Measurements from ENCODE around the gene CFAP100. TPM values are rescaled to one million over a fixed set of nuclear protein-coding genes. Genes with fewer than 3 reads are reported as not detected.

Gene CFAP100
- total RNA-seq, 2 donors from 2014 or later, result not detected

DNA sequence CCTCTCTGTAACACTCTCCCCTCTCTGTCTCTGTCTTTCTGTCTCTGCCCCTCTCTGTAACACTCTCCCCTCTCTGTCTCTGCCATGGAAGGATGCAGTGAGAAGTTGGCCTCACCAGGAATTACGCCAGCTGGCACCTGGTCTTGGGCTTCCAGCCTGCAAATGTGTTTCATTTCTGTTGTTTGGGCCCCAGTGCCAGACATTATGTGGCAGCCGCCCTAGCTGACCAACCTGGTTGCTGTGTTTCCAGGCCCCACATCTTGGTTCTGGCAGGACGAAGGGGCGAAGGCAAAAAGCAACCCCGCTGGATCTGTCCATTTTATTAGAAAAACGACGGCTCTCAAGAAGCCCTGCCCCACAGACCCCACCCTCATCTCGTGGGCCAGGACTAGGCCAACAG, 86.2 kb downstream of the CFAP100 start:
- TF ChIP-seq, protein P1, sequence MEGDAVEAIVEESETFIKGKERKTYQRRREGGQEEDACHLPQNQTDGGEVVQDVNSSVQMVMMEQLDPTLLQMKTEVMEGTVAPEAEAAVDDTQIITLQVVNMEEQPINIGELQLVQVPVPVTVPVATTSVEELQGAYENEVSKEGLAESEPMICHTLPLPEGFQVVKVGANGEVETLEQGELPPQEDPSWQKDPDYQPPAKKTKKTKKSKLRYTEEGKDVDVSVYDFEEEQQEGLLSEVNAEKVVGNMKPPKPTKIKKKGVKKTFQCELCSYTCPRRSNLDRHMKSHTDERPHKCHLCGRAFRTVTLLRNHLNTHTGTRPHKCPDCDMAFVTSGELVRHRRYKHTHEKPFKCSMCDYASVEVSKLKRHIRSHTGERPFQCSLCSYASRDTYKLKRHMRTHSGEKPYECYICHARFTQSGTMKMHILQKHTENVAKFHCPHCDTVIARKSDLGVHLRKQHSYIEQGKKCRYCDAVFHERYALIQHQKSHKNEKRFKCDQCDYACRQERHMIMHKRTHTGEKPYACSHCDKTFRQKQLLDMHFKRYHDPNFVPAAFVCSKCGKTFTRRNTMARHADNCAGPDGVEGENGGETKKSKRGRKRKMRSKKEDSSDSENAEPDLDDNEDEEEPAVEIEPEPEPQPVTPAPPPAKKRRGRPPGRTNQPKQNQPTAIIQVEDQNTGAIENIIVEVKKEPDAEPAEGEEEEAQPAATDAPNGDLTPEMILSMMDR (IDR thresholded peaks at IDR 0.05), result no peak
- H3K27ac ChIP-seq, result no peak overlapping the region
- DNase-seq (ENCODE audit: low spot score), result no peak

DNA sequence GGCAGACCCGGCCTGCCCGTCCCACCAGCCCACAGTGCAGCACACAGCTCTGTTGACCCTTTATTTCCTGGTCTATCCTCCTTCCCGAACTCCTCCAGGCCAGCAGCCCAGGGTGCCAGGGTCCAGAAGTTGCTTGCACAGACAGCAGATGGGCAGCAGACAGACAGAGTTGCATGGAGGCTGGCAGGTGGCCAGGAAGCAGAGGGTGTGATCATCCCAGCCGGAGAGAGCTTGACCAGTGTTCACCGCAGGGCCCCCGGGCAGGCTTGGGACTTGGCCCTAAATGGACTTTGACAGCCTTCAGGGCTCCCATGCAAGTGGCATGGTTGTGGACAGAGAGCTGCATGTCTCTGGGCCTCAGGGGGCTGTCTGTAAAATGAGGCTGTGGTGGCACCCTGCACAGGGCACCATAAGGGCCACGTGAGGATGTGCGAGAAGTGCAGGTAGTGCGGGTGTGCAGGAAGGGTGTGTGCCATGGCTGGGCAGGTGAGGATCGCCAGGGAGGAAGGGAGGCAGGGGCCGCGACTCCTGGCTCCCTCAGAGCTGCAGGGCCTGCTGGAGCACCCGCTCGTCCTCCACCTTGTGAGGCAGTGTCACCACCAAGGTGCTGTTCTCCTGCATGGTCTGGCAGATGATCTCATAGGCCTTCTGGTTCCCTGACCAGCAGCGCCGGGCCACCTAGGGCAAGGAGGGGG, 87.2 kb downstream of the CFAP100 start:
- Histone ChIP-seq H3K27me3 (no peaks in the 10 kb centered on the region), H3K27ac (no peak overlapping the region), H3K4me3 (no peak overlapping the region), H3K9me3 (no peaks in the 10 kb centered on the region), H3K36me3 (no peaks in the 10 kb centered on the region), H3K4me1 (peaks cover 0 to 5% of the 10 kb centered on the region in 2 donors)
- TF ChIP-seq, protein P1 (IDR thresholded peaks at IDR 0.05), result no peak
- no peak for DNase-seq (ENCODE audit: low spot score)

More for the DNA sequence above, 86.2 kb downstream of the CFAP100 start:
- Histone ChIP-seq H3K36me3 (no peaks in the 10 kb centered on the region), H3K27me3 (no peaks in the 10 kb centered on the region), H3K4me3 (no peak overlapping the region), H3K9me3 (no peaks in the 10 kb centered on the region), H3K4me1 (peaks cover 0 to 8% of the 10 kb centered on the region in 2 donors)

DNA sequence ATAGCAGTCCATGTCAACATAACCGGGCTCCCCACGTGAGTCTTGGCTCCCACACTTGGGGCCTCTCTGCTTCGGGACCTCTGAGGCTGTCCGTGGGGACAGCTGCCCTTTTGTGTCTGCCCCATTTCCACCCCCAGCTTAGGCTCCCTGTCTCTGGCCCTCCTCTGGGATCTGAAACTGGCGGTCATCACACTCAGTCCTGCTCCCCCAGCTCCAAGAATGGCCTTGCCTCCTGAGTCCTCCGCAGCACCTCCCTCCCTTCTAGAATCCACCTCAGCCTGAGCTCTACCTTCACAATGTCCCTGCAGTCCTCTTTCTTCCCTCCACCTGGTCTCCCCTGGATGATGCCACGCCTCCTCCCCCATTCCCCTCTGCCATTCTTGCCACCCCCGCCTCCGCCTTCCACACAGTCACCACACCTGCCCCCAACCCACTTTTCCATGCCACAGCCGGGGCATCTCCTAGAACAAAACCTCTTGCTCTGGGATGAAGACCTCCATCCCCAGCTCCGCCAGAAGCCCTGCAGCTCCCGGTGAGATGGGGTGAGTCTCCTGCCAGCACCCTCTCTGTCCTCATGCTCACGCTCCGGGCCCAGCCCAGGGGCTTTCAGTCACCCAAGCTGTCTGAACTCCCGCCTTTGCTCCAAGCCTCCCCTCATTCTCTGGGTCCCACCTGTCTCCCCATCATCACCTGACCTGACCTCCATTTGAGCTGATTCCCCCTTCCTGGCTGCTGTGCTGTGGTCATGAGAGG, 88.0 kb downstream of the CFAP100 start:
- no peak overlapping the region for H3K4me3 ChIP-seq
- no peak for DNase-seq (ENCODE audit: low spot score)
- no peaks in the 10 kb centered on the region for H3K9me3 ChIP-seq
- H3K36me3 ChIP-seq, result no peaks in the 10 kb centered on the region
- no peak overlapping the region for H3K27ac ChIP-seq
- H3K27me3 ChIP-seq, result no peaks in the 10 kb centered on the region
- peaks cover 0 to 11% of the 10 kb centered on the region in 2 donors for H3K4me1 ChIP-seq
- TF ChIP-seq, protein P1 (IDR thresholded peaks at IDR 0.05), result no peak

DNA sequence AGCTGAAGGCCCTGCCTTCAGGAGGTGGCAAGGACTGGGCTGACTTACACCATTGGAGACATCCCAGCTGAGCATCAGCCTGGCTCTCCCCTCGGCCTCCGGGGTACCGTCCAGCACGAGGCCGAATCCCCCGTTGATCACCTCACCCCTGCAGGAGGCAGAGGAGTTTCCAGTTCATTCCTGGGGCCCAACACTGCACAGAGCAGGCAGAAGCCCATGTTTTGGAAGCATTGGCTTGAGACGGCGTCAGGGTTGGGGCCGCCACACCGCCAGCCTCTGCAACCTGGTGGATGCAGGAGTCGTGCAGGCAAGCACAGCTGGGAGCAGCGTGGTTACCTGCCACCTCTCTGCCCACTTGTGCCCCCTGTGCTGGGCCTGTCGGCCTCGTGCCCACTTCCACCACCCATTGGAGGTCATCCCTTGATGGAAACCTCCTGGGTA, 88.6 kb downstream of the CFAP100 start:
- Histone ChIP-seq H3K9me3 (no peaks in the 10 kb centered on the region), H3K27ac (no peak overlapping the region), H3K4me1 (peaks cover 0 to 11% of the 10 kb centered on the region in 2 donors), H3K36me3 (no peaks in the 10 kb centered on the region), H3K4me3 (no peak overlapping the region), H3K27me3 (no peaks in the 10 kb centered on the region)
- no peak for DNase-seq (ENCODE audit: low spot score)
- TF ChIP-seq, protein P1 (IDR thresholded peaks at IDR 0.05), result no peak

DNA sequence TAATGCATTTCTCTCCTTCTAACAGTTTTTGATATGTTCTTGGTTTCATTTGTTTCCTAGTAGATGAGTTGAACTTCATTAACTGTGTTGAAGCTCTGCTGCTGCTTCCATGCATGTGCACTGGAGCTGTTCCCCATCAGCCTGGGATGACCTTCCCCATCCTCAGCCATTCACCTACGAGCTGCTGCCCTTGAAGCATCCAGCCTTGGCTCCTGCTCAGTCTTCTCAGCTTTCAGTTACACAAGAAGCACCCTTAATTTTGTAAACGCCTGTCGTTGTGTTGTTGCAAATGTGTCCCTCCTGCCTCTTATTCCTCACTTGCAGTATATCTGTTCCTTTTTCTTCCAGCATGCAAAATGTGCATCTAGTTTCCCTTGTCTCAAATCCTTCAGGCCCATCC, 89.4 kb downstream of the CFAP100 start:
- peaks cover 0 to 11% of the 10 kb centered on the region in 2 donors for H3K4me1 ChIP-seq
- H3K27ac ChIP-seq, result no peak overlapping the region
- no peak for DNase-seq (ENCODE audit: low spot score)
- no peaks in the 10 kb centered on the region for H3K27me3 ChIP-seq
- H3K9me3 ChIP-seq, result no peaks in the 10 kb centered on the region
- H3K36me3 ChIP-seq, result no peaks in the 10 kb centered on the region
- H3K4me3 ChIP-seq, result no peak overlapping the region
- TF ChIP-seq, protein P1 (IDR thresholded peaks at IDR 0.05), result no peak
